Measurements from ENCODE around the gene KDM7A.

- TF ChIP-seq CTCF (IDR thresholded peaks at IDR 0.05; ENCODE audit: insufficient read depth, low read length) (no peak), REST (IDR thresholded peaks at IDR 0.05; ENCODE audit: insufficient replicate concordance, low read depth) (no peak), POLR2AphosphoS5 (IDR thresholded peaks at IDR 0.05; ENCODE audit: low read depth) (no peak), GABPA (IDR thresholded peaks at IDR 0.05; ENCODE audit: low read depth) (no peak), SPI1 (IDR thresholded peaks at IDR 0.05; ENCODE audit: borderline replicate concordance, low read depth) (no peak)
Observed at GRCh38 chr7:140044251-140044650, 132.5 kb downstream of the KDM7A start.
